ENCODE results near the gene ABTB2. TPM values are rescaled to one million over a fixed set of nuclear protein-coding genes. Genes with fewer than 3 reads are reported as not detected.

Gene ABTB2
- total RNA-seq, 1 experiment from 2014 or later, result 6.0 TPM

- no peak for DNase-seq (ENCODE audit: low read depth)
- in situ Hi-C loops (cut with HindIII; ENCODE audit: low pct_unique_long_range_greater_than_20kb, low sequenced_read_pairs), result no loop called here
Measured at GRCh38 chr11:34104680-34105078, 253.1 kb downstream of the ABTB2 start.

Other genes starting within 250 kb of the ABTB2 start
- 32.4 and 65.7 TPM in 2 replicates for gene CAT, start 80.9 kb upstream of the ABTB2 start, total RNA-seq (2014; rRNA removed; shearing (Covaris generic); ENCODE audit: low replicate concordance)
- gene ELF5, start 155.8 kb upstream of the ABTB2 start, total RNA-seq (2014; rRNA removed; shearing (Covaris generic); ENCODE audit: low replicate concordance), result not detected in 2 replicates